Lung (tissue), 12 donors: ENCODE measurements around the gene CYB5R2. TPM values are rescaled to one million over a fixed set of nuclear protein-coding genes. Genes with fewer than 3 reads are reported as not detected.

ENCODE experiments used
- ATAC-seq: fragments of 200-7000 bp; cut with Tn5 transposase; one replicate; pipeline ENCODE4 v1.9.1; 2020; ENCODE audit warnings: moderate number of reproducible peaks; ENCODE audit not compliant: insufficient read depth, low FRiP score
- DNase-seq, 3 donors: peaks; one replicate each; pipeline ENCODE4 v3.0.0-alpha.2; 2013 to 2017
- H3K27ac ChIP-seq, 2 donors: one replicate each; pipeline ENCODE4 v1.5.1; 2013; ENCODE audit warnings: mild to moderate bottlenecking in 2 of 2, moderate library complexity in 2 of 2, control low read depth in 1 of 2, inconsistent platforms in 1 of 2, low read depth in 1 of 2, low read length in 1 of 2
- H3K27me3 ChIP-seq, 3 donors: one replicate each; pipeline ENCODE4 v1.5.1; 2013; ENCODE audit warnings: low read length in 2 of 3; ENCODE audit not compliant: control insufficient read depth in 3 of 3, insufficient read depth in 3 of 3
- H3K36me3 ChIP-seq, 4 donors: one replicate each; pipeline ENCODE4 v1.5.1; 2013; ENCODE audit warnings: low read length in 4 of 4, mild to moderate bottlenecking in 1 of 4, moderate library complexity in 1 of 4; ENCODE audit not compliant: control insufficient read depth in 4 of 4, insufficient read depth in 4 of 4
- H3K4me1 ChIP-seq, 5 donors: one replicate each; pipeline ENCODE4 v1.5.1; 2013; ENCODE audit warnings: low read length in 5 of 5, mild to moderate bottlenecking in 2 of 5, moderate library complexity in 1 of 5; ENCODE audit not compliant: control insufficient read depth in 5 of 5, insufficient read depth in 5 of 5
- H3K4me3 ChIP-seq: one replicate; pipeline ENCODE4 v1.5.1; 2013; ENCODE audit warnings: mild to moderate bottlenecking, control low read depth, moderate library complexity
- H3K9ac ChIP-seq, 2 donors: one replicate each; pipeline ENCODE4 v1.5.1; 2013; ENCODE audit warnings: low read length in 2 of 2, control low read depth in 1 of 2; ENCODE audit not compliant: insufficient read depth in 1 of 2
- H3K9me3 ChIP-seq, 4 donors: one replicate each; pipeline ENCODE4 v1.5.1; 2013; ENCODE audit warnings: low read length in 3 of 4, mild to moderate bottlenecking in 1 of 4, moderate library complexity in 1 of 4; ENCODE audit not compliant: control insufficient read depth in 4 of 4, insufficient read depth in 3 of 4
- CTCF ChIP-seq: IDR thresholded peaks from 2 replicates; pipeline ENCODE4 v1.5.1; 2012; ENCODE audit warnings: mild to moderate bottlenecking; ENCODE audit errors: control extremely low read depth, extremely low read depth
- WGBS, 2 donors: extraction: QIAGEN DNeasy Blood & Tissue Kit; methylation state at CpG; one replicate each; pipeline ENCODE4 v1.1.7; 2013; 5-methylcytosine and 5-hydroxymethylcytosine counted together
- polyA plus RNA-seq, 2 donors: library from polyadenylated mRNA; stranded (reverse); fragments of 200-250 nt; gene quantifications; one replicate each; pipeline ENCODE4 v1.2.1, GENCODE V29; 2013
- total RNA-seq, 2 donors: library from RNA; depleted of rRNA in 1 of 2; stranded (reverse); fragments of >200 nt in 1 of 2; gene quantifications; one replicate each; pipeline ENCODE4 v1.2.1, GENCODE V29; 2014 to 2021
- donor health status: control.
- donor health status: control.
- donor health status: Bipolar disorder and iron deficiency.
- donor health status: healthy.
- donor health status: DM: yes; HTN: yes; CAD: no.

Gene CYB5R2
- total and polyA plus RNA-seq, 4 donors, result 7.1 to 15.5 (median 13.7) TPM

DNA sequence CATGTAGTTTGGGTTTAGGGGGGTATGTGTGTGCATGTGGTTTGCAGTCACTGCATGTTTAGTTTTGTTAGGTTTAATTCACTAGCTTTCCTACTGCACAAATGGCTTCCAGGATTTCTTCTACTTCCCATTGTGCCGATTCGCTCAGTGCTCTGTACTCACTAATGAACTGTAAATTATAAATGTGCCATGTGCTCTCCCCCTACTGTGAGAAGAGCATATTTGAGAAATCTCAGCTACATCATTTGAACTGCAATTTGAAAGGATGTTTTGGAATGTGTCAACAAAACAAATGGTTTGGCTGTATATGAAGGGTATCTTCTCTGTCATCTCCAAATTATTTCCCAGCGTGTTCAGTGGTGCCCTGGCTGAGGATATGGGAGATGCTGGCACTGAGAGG lies 28.1 kb downstream of the CYB5R2 start:
- Histone ChIP-seq H3K4me1 (peaks cover 0 to 5% (median 0%) of the 10 kb centered on the region in 5 donors), H3K9ac (no peak overlapping the region), H3K36me3 (peaks cover 11 to 25% (median 23%) of the 10 kb centered on the region in 4 donors), H3K27ac (no peak overlapping the region), H3K4me3 (no peak overlapping the region), H3K27me3 (no peaks in the 10 kb centered on the region), H3K9me3 (no peaks in the 10 kb centered on the region)
- no peak for ATAC-seq
- peak in 2 of 3 donors; percentile 51 to 60 for DNase-seq
- 74 to 86% methylated on average over 3 of the region's 3 CpGs for WGBS, 2 donors
- no peak for TF ChIP-seq CTCF

- Histone ChIP-seq H3K9me3 (no peaks in the 10 kb centered on the region), H3K36me3 (peaks cover 11 to 18% (median 12%) of the 10 kb centered on the region in 4 donors), H3K4me3 (no peak overlapping the region), H3K27me3 (no peaks in the 10 kb centered on the region), H3K9ac (no peak overlapping the region), H3K4me1 (peaks cover 0 to 5% (median 4%) of the 10 kb centered on the region in 5 donors), H3K27ac (no peak overlapping the region)
- no peak for DNase-seq
- ATAC-seq, result no peak
- TF ChIP-seq CTCF, result no peak
- 83 to 86% methylated on average over 4 of the region's 4 CpGs for WGBS, 2 donors
These were observed 30.0 kb downstream of the CYB5R2 start for GRCh38 chr11:7643314-7643713.

GRCh38 chr11:7642747-7643146 lies 30.6 kb downstream of the CYB5R2 start:
- H3K27me3 ChIP-seq, result no peaks in the 10 kb centered on the region
- peaks cover 9 to 17% (median 12%) of the 10 kb centered on the region in 4 donors for H3K36me3 ChIP-seq
- no peaks in the 10 kb centered on the region for H3K9me3 ChIP-seq
- H3K27ac ChIP-seq, result no peak overlapping the region
- TF ChIP-seq CTCF, result no peak
- DNase-seq (no peak), ATAC-seq (no peak)
- H3K4me3 ChIP-seq, result no peak overlapping the region
- no peak overlapping the region for H3K9ac ChIP-seq
- H3K4me1 ChIP-seq, result peaks cover 0 to 5% (median 4%) of the 10 kb centered on the region in 5 donors
- 55 to 85% methylated on average over 4 of the region's 4 CpGs for WGBS, 2 donors

GRCh38 chr11:7640816-7641215 lies 32.5 kb downstream of the CYB5R2 start:
- ATAC-seq (no peak), DNase-seq (no peak)
- no peak for TF ChIP-seq CTCF
- Histone ChIP-seq H3K9ac (no peak overlapping the region), H3K27me3 (no peaks in the 10 kb centered on the region), H3K9me3 (no peaks in the 10 kb centered on the region), H3K4me1 (peaks cover 0 to 5% (median 4%) of the 10 kb centered on the region in 5 donors), H3K36me3 (peaks cover 11 to 21% (median 14%) of the 10 kb centered on the region in 4 donors), H3K4me3 (no peak overlapping the region), H3K27ac (no peak overlapping the region)
- WGBS, 2 donors, result 88 to 89% methylated on average over 6 of the region's 6 CpGs
